H9 (cell line): ENCODE data around the gene NHLRC3. TPM values are rescaled to one million over a fixed set of nuclear protein-coding genes. Genes with fewer than 3 reads are reported as not detected.

Experiments
- DNase-seq: peaks from one replicate; pipeline ENCODE4 v3.0.0-alpha.2; 2017
- H2AFZ ChIP-seq: one replicate; pipeline ENCODE4 v1.6.1; 2013; ENCODE audit warnings: mild to moderate bottlenecking, low read length, control low read depth, moderate library complexity
- H2AK5ac ChIP-seq: 2 replicates; pipeline ENCODE4 v1.6.1; 2013; ENCODE audit warnings: low read length, control low read depth, mixed read lengths; ENCODE audit not compliant: insufficient read length
- H2BK120ac ChIP-seq: one replicate; pipeline ENCODE4 v1.6.1; 2013; ENCODE audit warnings: low read depth, mild to moderate bottlenecking, low read length, control low read depth, inconsistent platforms; ENCODE audit not compliant: poor library complexity, severe bottlenecking
- H2BK12ac ChIP-seq: 2 replicates; pipeline ENCODE4 v1.6.1; 2013; ENCODE audit warnings: low read length, control low read depth, mixed read lengths, low read depth; ENCODE audit not compliant: insufficient read length
- H2BK15ac ChIP-seq: 2 replicates; pipeline ENCODE4 v1.6.1; 2013; ENCODE audit warnings: low read depth, low read length, control low read depth
- H2BK20ac ChIP-seq: one replicate; pipeline ENCODE4 v1.6.1; 2013; ENCODE audit warnings: low read depth, mild to moderate bottlenecking, low read length, control low read depth, inconsistent platforms; ENCODE audit not compliant: poor library complexity, severe bottlenecking
- H2BK5ac ChIP-seq: 2 replicates; pipeline ENCODE4 v1.6.1; 2013; ENCODE audit warnings: low read length, control low read depth, mixed read lengths; ENCODE audit not compliant: insufficient read length
- H3K14ac ChIP-seq: 2 replicates; pipeline ENCODE4 v1.6.1; 2013; ENCODE audit warnings: low read length, control low read depth; ENCODE audit not compliant: insufficient read depth
- H3K18ac ChIP-seq: 2 replicates; pipeline ENCODE4 v1.6.1; 2013; ENCODE audit warnings: low read depth, mild to moderate bottlenecking, mixed read lengths, low read length, control low read depth; ENCODE audit not compliant: insufficient read length
- H3K23ac ChIP-seq: 2 replicates; pipeline ENCODE4 v1.6.1; 2013; ENCODE audit warnings: low read length, control low read depth, mixed read lengths, low read depth; ENCODE audit not compliant: insufficient read length
- H3K23me2 ChIP-seq: 2 replicates; pipeline ENCODE4 v1.6.1; 2013; ENCODE audit warnings: low read depth, mild to moderate bottlenecking, mixed read lengths, low read length, control low read depth; ENCODE audit not compliant: insufficient read length, poor library complexity, severe bottlenecking
- H3K27ac ChIP-seq: 2 replicates; pipeline ENCODE4 v1.5.1; 2013; ENCODE audit warnings: low read length, control low read depth, mixed read lengths, low read depth; ENCODE audit not compliant: insufficient read length
- H3K27me3 ChIP-seq: 2 replicates; pipeline ENCODE4 v1.6.1; 2013; ENCODE audit warnings: low read length, control low read depth, inconsistent platforms; ENCODE audit not compliant: insufficient read depth
- H3K4ac ChIP-seq: 2 replicates; pipeline ENCODE4 v1.6.1; 2013; ENCODE audit warnings: low read depth, mild to moderate bottlenecking, control low read depth, inconsistent platforms, low read length, moderate library complexity
- H3K4me1 ChIP-seq: 2 replicates; pipeline ENCODE4 v1.6.1; 2013; ENCODE audit warnings: low read length, control low read depth, inconsistent platforms; ENCODE audit not compliant: insufficient read depth
- H3K4me2 ChIP-seq: 2 replicates; pipeline ENCODE4 v1.6.1; 2013; ENCODE audit warnings: low read length, control low read depth, mixed read lengths; ENCODE audit not compliant: insufficient read length, insufficient read depth
- H3K56ac ChIP-seq: 2 replicates; pipeline ENCODE4 v1.6.1; 2013; ENCODE audit warnings: low read depth, mild to moderate bottlenecking, mixed read lengths, low read length, control low read depth; ENCODE audit not compliant: insufficient read length
- H3K79me1 ChIP-seq: 2 replicates; pipeline ENCODE4 v1.6.1; 2013; ENCODE audit warnings: low read depth, mild to moderate bottlenecking, moderate library complexity, low read length, control low read depth, inconsistent platforms; ENCODE audit not compliant: insufficient read depth, poor library complexity, severe bottlenecking
- H3K79me2 ChIP-seq: 2 replicates; pipeline ENCODE4 v1.6.1; 2013; ENCODE audit warnings: low read length, control low read depth, inconsistent platforms; ENCODE audit not compliant: insufficient read depth
- H3K9ac ChIP-seq: 2 replicates; pipeline ENCODE4 v1.6.1; 2013; ENCODE audit warnings: low read length, control low read depth, mixed read lengths; ENCODE audit not compliant: insufficient read length; ENCODE audit errors: extremely low read depth
- H3K9me3 ChIP-seq: one replicate; pipeline ENCODE4 v1.6.1; 2013; ENCODE audit warnings: low read depth, low read length, inconsistent platforms; ENCODE audit not compliant: control insufficient read depth
- H3T11ph ChIP-seq: one replicate; pipeline ENCODE4 v1.6.1; 2013; ENCODE audit warnings: mild to moderate bottlenecking, low read length, control low read depth, inconsistent platforms
- H4K20me1 ChIP-seq: one replicate; pipeline ENCODE4 v1.6.1; 2013; ENCODE audit not compliant: control insufficient read depth, insufficient read length, insufficient read depth
- H4K5ac ChIP-seq: 2 replicates; pipeline ENCODE4 v1.6.1; 2013; ENCODE audit warnings: low read depth, mild to moderate bottlenecking, mixed read lengths, low read length, control low read depth; ENCODE audit not compliant: insufficient read length
- H4K8ac ChIP-seq: replicated peaks from 2 replicates; pipeline ENCODE4 v1.6.1; 2013; ENCODE audit warnings: low read length, control low read depth, mixed read lengths, low read depth; ENCODE audit not compliant: insufficient read length
- H4K91ac ChIP-seq: 2 replicates; pipeline ENCODE4 v1.6.1; 2013; ENCODE audit warnings: low read depth, mild to moderate bottlenecking, moderate library complexity, mixed read lengths, low read length, control low read depth; ENCODE audit not compliant: insufficient read length
- H3K27ac Mint-ChIP-seq, 3 experiments: 2 replicates in 2 of 3; 3 replicates in 1 of 3; pipeline ENCODE4 v1.8.0; 2020 to 2021; ENCODE audit warnings: mixed read lengths in 3 of 3, mild to moderate bottlenecking in 1 of 3, moderate library complexity in 1 of 3
- H3K27me3 Mint-ChIP-seq: 2 replicates; pipeline ENCODE4 v1.8.0; 2021; ENCODE audit warnings: low read depth, mild to moderate bottlenecking, moderate library complexity, mixed read lengths
- H3K36me3 Mint-ChIP-seq, 3 experiments: 2 replicates in 2 of 3; 3 replicates in 1 of 3; pipeline ENCODE4 v1.8.0; 2020 to 2021; ENCODE audit warnings: low read depth in 3 of 3, mixed read lengths in 3 of 3; ENCODE audit not compliant: insufficient read depth in 1 of 3
- H3K4me1 Mint-ChIP-seq, 2 experiments: 2 replicates each; pipeline ENCODE4 v1.8.0; 2020; ENCODE audit warnings: mixed read lengths in 2 of 2
- H3K4me3 Mint-ChIP-seq, 2 experiments: 2 replicates in 1 of 2; 3 replicates in 1 of 2; pipeline ENCODE4 v1.8.0; 2020 to 2021; ENCODE audit warnings: mild to moderate bottlenecking in 2 of 2, mixed read lengths in 2 of 2, moderate library complexity in 1 of 2
- H3K9me3 Mint-ChIP-seq, 2 experiments: 2 replicates in 1 of 2; 3 replicates in 1 of 2; pipeline ENCODE4 v1.8.0; 2020; ENCODE audit warnings: mild to moderate bottlenecking in 2 of 2, mixed read lengths in 2 of 2, moderate library complexity in 1 of 2
- CTCF ChIP-seq: fragments of 200-600 bp; sonication (generic); conservative IDR thresholded peaks from 3 replicates; pipeline ENCODE4 v1.8.0; 2021; ENCODE audit warnings: antibody characterized with exemption, mild to moderate bottlenecking
- WGBS: extraction: QIAGEN DNeasy Blood & Tissue Kit; methylation state at CpG from one replicate; pipeline ENCODE4 v1.1.7; 2013; ENCODE audit warnings: missing lambda C conversion rate, low lambda C conversion rate, mixed read lengths; ENCODE audit not compliant: insufficient read length; ENCODE audit errors: extremely low coverage; 5-methylcytosine and 5-hydroxymethylcytosine counted together
- total RNA-seq: library from RNA; stranded (reverse); gene quantifications from 2 replicates; pipeline ENCODE4 v1.2.1, GENCODE V29; 2021

NHLRC3 gene
- total RNA-seq, 1 experiment from 2014 or later, result 17.6 TPM

- peak overlapping the region; percentile 21 for H3K27ac ChIP-seq
- H2BK15ac ChIP-seq, result no peak overlapping the region
- Mint-ChIP-seq H3K27ac (peak overlapping the region; percentile 76 to 91 (median 79); a peak in 5 of 7 replicates), H3K27me3 (no peaks in the 10 kb centered on the region), H3K9me3 (no peaks in the 10 kb centered on the region), H3K4me1 (peaks cover 41 to 47% of the 10 kb centered on the region in 2 experiments), H3K4me3 (peak overlapping the region in 1 of 2 experiments; percentile 16; a peak in 1 of 5 replicates), H3K36me3 (peaks cover 40 to 81% (median 70%) of the 10 kb centered on the region in 3 experiments)
- H3K4ac ChIP-seq, result no peak overlapping the region
- no peak overlapping the region for H3K9ac ChIP-seq
- no peaks in the 10 kb centered on the region for H3K9me3 ChIP-seq
- H2BK20ac ChIP-seq, result no peak overlapping the region
- no peak overlapping the region for H4K91ac ChIP-seq
- no peak overlapping the region for H3K4me2 ChIP-seq
- no peak overlapping the region for H2BK120ac ChIP-seq
- no peak overlapping the region for H2AFZ ChIP-seq
- H2BK12ac ChIP-seq, result no peak overlapping the region
- no peak overlapping the region for H3K56ac ChIP-seq
- no peaks in the 10 kb centered on the region for H3K27me3 ChIP-seq
- H4K5ac ChIP-seq, result no peak overlapping the region
- H4K20me1 ChIP-seq, result no peaks in the 10 kb centered on the region
- no peak overlapping the region for H3T11ph ChIP-seq
- no peaks in the 10 kb centered on the region for H3K23me2 ChIP-seq
- TF ChIP-seq CTCF, result no peak
- H3K18ac ChIP-seq, result no peak overlapping the region
- peaks cover 14% of the 10 kb centered on the region for H3K4me1 ChIP-seq
- H2AK5ac ChIP-seq, result no peak overlapping the region
- no peaks in the 10 kb centered on the region for H3K79me2 ChIP-seq
- H3K23ac ChIP-seq, result no peak overlapping the region
- no CpG with 5 or more reads among the region's 2 CpGs for whole genome bisulfite sequencing
- H2BK5ac ChIP-seq, result peak overlapping the region; percentile 18
- H4K8ac ChIP-seq, result no peak overlapping the region
- no peak overlapping the region for H3K14ac ChIP-seq
- DNase-seq, result no peak
- H3K79me1 ChIP-seq, result peaks cover 4% of the 10 kb centered on the region
These were observed 12.8 kb upstream of the NHLRC3 start for GRCh38 chr13:39025433-39025839.
